Glomerular visceral epithelial cell (primary cell): ENCODE data around the gene BUB1.
"Not testable (repeated sequence)": the region's sequence is repeated elsewhere in the genome, so short reads cannot be mapped to it uniquely, and the experiment has no call there.

Source experiments
- DNase-seq: peaks from one replicate; pipeline ENCODE4 v3.0.0-alpha.2; 2016; ENCODE audit errors: extremely low spot score

The BUB1 gene

DNA sequence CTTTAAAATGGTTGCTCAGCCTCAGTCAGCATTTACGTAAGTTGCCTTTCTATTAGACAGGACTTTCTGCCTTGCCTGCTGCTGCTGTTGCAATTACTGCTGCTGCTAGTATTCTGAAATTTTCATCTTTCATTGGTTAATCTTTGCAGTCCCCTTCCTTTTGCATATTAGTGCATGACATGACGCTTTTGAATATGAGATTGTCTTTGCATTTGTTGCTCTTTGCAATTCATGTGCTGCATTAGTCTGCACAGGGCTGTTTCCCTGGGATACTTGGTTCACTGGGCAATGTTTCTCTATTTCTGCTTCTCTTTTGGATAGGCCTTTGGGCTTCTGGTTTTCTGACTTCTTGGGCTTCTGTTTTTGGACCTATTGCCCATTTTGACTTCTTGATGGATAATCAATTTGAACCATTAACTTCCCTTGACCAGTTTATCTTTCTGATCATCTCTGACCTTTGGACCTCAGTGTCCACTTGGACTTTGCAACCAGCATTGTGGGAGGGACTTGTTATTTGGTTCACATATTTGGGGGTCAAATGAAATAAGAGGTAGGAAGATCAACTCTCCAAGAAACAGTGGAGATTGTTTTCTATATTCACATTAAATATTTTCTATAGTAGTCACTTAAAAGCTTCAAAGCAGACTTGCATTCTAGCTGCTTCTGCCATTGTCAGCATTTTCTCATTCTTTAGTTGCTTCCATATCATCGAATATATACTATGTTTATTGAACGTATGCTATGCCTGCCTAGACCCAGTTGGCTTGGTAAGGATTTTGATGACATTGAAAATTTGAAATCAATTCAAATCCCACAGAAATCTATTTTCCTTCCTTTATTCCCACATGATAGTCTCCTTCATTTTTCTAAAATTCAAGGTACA lies 12.5 kb upstream of the BUB1 start:
- DNase-seq: no peak

GRCh38 chr2:110688594-110689091 lies 10.8 kb upstream of the BUB1 start:
- DNase-seq: no peak

DNA sequence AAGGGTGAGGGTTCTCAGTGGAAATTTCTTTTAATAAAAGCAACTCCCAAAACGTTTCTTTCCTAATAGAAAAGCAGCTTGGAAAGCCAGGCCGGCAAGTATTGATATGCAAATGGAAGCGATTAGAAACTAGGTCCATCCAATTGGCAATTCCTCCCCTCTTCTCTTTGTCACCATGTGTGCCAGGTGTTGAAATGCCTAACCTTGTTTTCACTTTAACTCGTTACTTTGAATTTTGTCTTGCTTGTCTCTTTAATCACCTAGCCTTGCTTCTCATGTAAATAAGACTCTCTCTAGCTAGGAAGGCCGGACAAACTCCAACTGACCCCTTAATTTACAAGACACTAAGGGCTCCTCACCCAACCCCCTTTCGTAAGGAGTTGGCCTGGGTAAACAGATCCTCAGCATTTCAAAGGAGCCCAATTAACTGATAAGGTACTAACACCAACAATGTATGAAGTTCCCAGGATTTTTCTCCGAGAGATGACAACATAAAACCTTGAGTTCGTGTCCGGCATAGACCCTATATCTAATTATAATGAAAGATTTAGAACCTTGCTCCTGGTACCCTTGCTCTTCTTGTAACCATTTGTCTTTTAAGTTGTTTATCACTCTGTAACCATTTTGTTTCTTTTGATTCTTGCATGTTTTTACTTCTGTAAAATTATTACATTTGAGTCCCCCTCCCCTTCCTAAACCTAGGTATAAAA lies 10.1 kb upstream of the BUB1 start:
- DNase-seq: not testable (repeated sequence)

DNA sequence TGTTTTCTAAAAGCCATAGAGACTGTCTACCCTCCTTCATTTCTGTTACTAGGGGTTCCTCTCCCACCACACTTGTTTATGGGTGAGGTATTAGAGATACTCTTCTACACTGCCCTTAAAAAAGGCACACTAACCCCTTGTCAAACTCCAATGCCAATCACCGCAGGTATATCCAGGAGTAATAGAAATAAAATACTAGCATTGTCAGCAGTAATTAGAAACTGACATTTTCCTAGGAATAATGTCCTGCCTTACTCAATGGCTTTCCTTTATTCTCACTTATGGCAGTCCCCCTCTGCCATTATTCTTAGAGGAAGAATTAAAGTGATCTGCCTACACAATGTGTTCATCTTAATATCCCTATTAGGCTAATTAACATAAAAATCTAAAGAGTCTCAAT lies 5.0 kb upstream of the BUB1 start:
- no peak for DNase-seq

- DNase-seq: no peak
Observed at GRCh38 chr2:110682267-110682666, 4.4 kb upstream of the BUB1 start.

GRCh38 chr2:110680709-110681108 lies 2.8 kb upstream of the BUB1 start:
- no peak for DNase-seq

GRCh38 chr2:110679865-110680264 lies 2.0 kb upstream of the BUB1 start:
- DNase-seq: no peak

DNA sequence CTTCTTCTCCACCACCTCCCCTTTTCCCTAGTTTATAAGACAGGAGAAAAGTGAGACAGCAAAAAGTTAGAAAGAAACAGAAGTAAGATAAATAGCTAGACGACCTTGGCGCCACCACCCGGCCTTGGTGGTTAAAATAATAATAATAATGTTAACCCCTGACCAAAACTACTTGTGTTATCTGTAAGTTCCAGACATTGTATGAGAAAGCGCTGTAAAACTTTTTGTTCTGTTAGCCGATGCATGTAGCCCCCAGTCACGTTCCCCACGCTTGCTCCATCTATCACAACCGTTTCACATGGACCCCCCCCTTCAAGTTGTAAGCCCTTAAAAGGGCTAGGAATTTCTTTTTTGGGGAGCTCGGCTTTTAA lies 1.5 kb upstream of the BUB1 start:
- no peak for DNase-seq

- peak; percentile 27 for DNase-seq
Observed at GRCh38 chr2:110678457-110679336, 834 bp upstream of the BUB1 start.

DNA sequence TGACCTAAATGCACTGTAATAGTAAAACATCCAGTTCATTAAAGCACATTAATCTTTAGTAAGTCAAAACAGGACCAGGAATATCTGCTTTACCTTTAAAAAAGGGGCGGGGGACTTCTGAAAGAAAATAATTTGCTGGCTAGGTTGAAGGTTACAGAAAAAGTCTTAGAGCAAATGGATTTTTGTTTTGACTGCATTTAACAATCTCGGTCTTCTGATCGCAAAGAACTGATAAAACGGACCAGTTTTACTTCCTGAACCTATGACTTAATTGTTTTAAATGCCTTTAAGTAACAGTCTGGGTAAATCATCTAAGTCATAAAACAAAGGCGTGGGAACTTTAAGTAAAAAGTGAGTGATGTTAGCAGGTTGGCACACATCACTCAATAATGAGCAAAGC lies 783 bp downstream of the BUB1 start:
- no peak for DNase-seq

- no peak for DNase-seq
Observed at GRCh38 chr2:110675679-110676078, 2.2 kb downstream of the BUB1 start.

DNA sequence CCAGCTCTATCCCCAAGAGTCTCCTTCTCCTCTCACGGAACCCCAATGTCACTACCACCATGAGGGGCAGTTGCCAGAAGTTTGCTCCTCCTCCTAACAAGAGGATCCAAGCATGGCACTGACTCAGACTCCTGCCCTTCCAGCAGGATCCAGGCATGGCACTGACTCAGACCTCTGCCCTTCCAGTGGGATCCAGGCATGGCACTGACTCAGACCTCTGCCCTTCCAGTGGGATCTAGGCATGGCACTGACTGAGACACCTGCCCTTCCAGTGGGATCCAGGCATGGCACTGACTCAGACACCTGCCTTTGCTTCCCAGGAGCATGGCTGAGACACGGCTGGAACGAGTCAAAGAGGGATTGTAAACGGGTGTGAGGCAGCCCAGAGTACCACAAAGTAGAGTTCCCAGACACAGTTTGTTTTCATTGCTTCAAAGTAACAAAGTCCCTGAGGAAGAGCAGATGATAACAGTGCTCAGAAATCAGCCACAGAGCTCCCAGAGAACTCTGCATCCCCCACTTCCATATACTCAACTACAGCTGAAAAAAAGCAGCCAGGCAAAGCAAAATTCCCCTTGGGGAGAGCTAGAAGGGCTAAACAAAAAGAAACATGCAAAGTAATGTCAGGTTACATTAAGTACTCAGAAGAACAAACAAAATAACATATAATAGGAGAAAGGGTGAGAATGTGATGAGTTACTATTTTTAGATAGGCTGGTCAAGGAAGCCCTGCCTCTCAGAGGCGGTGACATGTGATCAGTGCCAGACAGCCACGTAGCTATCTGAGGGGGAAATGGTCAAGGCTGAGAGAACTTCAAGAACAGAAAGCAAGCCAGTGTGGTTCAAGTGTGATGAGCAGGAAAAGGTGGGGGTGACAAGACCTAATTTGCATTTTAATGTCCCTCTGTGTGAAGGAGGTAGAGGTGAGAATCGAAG lies 3.0 kb downstream of the BUB1 start:
- peak; percentile 80 for DNase-seq

- DNase-seq: no peak
Observed at GRCh38 chr2:110673201-110673600, 4.7 kb downstream of the BUB1 start.

GRCh38 chr2:110670826-110671225 lies 7.0 kb downstream of the BUB1 start:
- no peak for DNase-seq

GRCh38 chr2:110669079-110669478 lies 8.8 kb downstream of the BUB1 start:
- no peak for DNase-seq

DNA sequence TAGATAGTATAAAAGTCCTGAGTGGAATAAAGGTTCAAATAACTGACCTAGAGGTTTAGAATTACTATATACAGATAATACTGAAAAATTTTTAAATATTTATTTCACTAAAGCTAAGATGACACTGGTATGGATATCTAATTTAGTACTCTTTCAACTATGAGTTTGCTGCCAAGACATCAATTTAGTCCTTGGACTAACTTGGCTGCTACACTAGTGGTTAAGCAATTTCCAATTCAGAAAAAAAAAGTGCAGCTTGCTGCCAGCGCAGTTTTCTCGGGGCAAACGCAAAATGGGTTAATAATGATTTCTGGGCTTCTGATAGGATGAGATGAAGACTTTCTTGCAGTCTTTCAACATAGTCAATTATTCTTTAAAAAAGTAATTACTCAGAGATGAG lies 10.8 kb downstream of the BUB1 start:
- DNase-seq: no peak

DNA sequence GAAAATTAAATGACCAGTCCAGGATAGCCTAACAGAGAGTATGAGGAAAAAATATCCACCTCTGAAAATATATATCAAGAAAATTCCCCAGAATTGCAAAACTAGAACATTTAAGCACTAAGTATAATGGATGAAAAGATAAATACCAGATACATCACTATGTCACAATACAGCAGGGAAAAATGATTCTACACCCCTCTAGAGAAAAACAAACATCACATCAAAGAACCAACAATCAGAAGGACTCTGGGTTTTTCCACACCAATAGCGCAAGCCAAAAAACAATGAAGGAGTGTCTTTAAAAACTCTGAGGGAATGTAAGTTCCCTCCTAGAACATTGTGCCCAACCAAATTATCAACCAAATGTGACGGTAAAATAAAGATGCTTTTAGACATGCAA lies 13.7 kb downstream of the BUB1 start:
- DNase-seq: no peak

- DNase-seq: no peak
Observed at GRCh38 chr2:110662560-110662959, 15.3 kb downstream of the BUB1 start.

DNA sequence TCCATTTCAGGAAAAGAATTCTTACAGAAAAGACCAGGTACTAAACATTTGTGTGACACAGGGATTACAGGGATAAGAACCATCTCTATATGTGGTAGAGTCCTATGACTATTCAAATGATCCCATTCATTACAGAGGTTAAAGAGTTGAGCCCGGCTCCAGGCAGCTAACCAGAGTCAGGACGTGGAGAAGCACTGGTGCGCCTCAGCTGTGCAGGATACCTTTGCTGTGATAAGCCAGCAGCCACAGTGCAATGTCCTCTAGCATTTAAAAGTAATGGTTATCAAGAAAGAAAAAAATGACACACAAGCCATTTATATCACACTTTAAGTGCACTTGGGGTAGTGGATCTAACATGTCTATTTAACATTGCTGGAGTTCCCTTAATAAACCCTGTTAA lies 17.3 kb downstream of the BUB1 start:
- DNase-seq: no peak

DNA sequence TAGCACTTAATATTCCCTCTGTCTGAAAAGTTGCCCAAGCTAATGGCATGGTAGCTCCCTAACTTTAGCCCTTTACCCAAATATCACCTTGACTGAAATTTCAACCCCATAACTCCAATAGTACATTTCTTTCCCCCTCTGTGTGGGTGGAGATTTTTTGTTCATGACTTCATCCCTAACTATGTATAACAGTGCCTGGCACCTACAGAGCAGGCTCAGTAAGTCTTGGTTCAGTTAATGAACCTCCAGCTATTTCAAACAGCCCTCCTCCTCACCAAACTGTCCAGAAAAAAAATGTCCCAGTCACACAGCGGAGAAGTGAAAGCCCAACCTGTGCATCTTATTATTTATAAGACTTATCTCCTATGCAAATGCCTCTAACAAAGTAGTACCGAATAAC lies 18.6 kb downstream of the BUB1 start:
- no peak for DNase-seq

DNA sequence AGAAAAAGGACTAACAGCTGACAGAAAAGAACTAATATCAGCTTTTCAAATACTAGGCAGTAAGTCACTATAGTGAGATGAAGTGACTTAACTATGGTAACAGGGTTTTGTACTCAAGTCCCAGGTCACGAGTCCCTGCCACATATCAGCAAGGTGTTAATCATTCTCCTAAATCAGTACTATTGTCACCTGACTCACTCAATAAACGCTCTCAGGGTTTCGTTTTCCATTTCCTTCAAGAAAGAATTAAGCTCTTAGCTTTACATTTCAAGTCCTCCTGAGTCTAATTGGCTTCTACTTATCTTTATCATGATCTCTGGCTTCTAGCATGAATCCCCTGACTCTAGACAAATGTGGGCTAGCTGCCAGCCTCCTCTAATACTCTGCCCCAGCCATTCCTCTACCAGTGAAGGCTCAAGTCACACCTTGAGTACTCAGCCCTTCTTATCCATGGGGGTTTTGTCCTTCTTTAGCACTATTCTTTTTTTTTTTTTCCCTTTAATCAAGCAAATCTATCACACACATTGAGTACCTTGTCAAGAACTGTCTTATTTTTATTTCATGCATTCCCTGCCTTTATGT lies 20.0 kb downstream of the BUB1 start:
- no peak for DNase-seq
